GM23338 (cell line): Measurements from ENCODE around the gene HEXA. TPM values are rescaled to one million over a fixed set of nuclear protein-coding genes. Genes with fewer than 3 reads are reported as not detected.

ENCODE experiments used
- ATAC-seq: fragments of 200-7000 bp; cut with Tn5 transposase; 3 replicates; pipeline ENCODE4 v1.9.1; 2020
- DNase-seq: peaks from one replicate; pipeline ENCODE4 v3.0.0-alpha.2; 2015; ENCODE audit warnings: low spot score
- H2AFZ ChIP-seq: fragments of 200-600 bp; sonication (generic); 2 replicates; pipeline ENCODE4 v1.8.0; 2016; ENCODE audit warnings: antibody characterized with exemption, mild to moderate bottlenecking, moderate library complexity
- H3F3A ChIP-seq: fragments of 200-600 bp; sonication (generic); replicated peaks from 2 replicates; pipeline ENCODE4 v1.8.0; 2017; ENCODE audit warnings: antibody characterized with exemption, mixed run types, low read depth
- H3K27ac ChIP-seq: fragments of 200-600 bp; sonication (generic); 2 replicates; pipeline ENCODE4 v1.6.1; 2016; ENCODE audit warnings: low read depth
- H3K27me3 ChIP-seq: fragments of 200-600 bp; sonication (generic); 2 replicates; pipeline ENCODE4 v1.8.0; 2016; ENCODE audit warnings: mild to moderate bottlenecking, mixed run types, moderate library complexity; ENCODE audit not compliant: insufficient read depth
- H3K36me3 ChIP-seq: fragments of 200-600 bp; sonication (generic); 2 replicates; pipeline ENCODE4 v1.8.0; 2016; ENCODE audit warnings: mild to moderate bottlenecking; ENCODE audit not compliant: insufficient read depth
- H3K4me1 ChIP-seq: fragments of 200-600 bp; sonication (generic); 2 replicates; pipeline ENCODE4 v1.8.0; 2016; ENCODE audit warnings: mild to moderate bottlenecking, moderate library complexity; ENCODE audit not compliant: insufficient read depth
- H3K4me2 ChIP-seq: fragments of 200-600 bp; sonication (generic); 2 replicates; pipeline ENCODE4 v1.7.1; 2017; ENCODE audit warnings: mixed run types
- H3K4me3 ChIP-seq: fragments of 200-600 bp; sonication (generic); 2 replicates; pipeline ENCODE4 v1.6.1; 2016; ENCODE audit warnings: mixed run types
- H3K79me2 ChIP-seq: fragments of 200-600 bp; sonication (generic); replicated peaks from 2 replicates; pipeline ENCODE4 v1.8.0; 2017; ENCODE audit warnings: mild to moderate bottlenecking; ENCODE audit not compliant: insufficient read depth
- H3K9me2 ChIP-seq: fragments of 200-600 bp; sonication (generic); 2 replicates; pipeline ENCODE4 v1.8.0; 2017; ENCODE audit not compliant: insufficient read depth
- H4K20me1 ChIP-seq: fragments of 200-600 bp; sonication (generic); replicated peaks from 2 replicates; pipeline ENCODE4 v1.8.0; 2017; ENCODE audit warnings: mild to moderate bottlenecking; ENCODE audit not compliant: insufficient read depth
- H3K27ac Mint-ChIP-seq: 2 replicates; pipeline ENCODE4 v1.8.0; 2020; ENCODE audit warnings: inconsistent platforms, mild to moderate bottlenecking, moderate library complexity, mixed read lengths
- H3K27me3 Mint-ChIP-seq: 3 replicates; pipeline ENCODE4 v1.8.0; 2022; ENCODE audit warnings: low read depth, mild to moderate bottlenecking, moderate library complexity, mixed read lengths, inconsistent platforms; ENCODE audit not compliant: insufficient read depth, poor library complexity
- H3K36me3 Mint-ChIP-seq: 3 replicates; pipeline ENCODE4 v1.8.0; 2021; ENCODE audit warnings: low read depth, mild to moderate bottlenecking, inconsistent platforms, moderate library complexity, mixed read lengths
- H3K4me1 Mint-ChIP-seq: 3 replicates; pipeline ENCODE4 v1.8.0; 2020; ENCODE audit warnings: mild to moderate bottlenecking, inconsistent platforms, mixed read lengths
- H3K4me3 Mint-ChIP-seq: 3 replicates; pipeline ENCODE4 v1.8.0; 2021; ENCODE audit warnings: moderate library complexity, mild to moderate bottlenecking, inconsistent platforms, mixed read lengths
- H3K9me3 Mint-ChIP-seq: 3 replicates; pipeline ENCODE4 v1.8.0; 2020; ENCODE audit warnings: moderate library complexity, mild to moderate bottlenecking, inconsistent platforms, mixed read lengths
- CREB1 ChIP-seq: fragments of 250-450 bp; sonication (Bioruptor Pico); IDR thresholded peaks from 2 replicates; pipeline ENCODE4 v1.5.0; 2020; ENCODE audit warnings: low read depth, mild to moderate bottlenecking, moderate library complexity
- CTCF ChIP-seq, 2 experiments: fragments of 200-600 bp in 1 of 2; sonication (generic) in 1 of 2; conservative IDR thresholded peaks; 2 replicates each; pipeline versions ENCODE4 v1.5.1 to v1.6.1; 2016 to 2017; ENCODE audit warnings: antibody characterized with exemption in 2 of 2, low read depth in 2 of 2, mild to moderate bottlenecking in 2 of 2, moderate library complexity in 1 of 2
- ETS1 ChIP-seq: IDR thresholded peaks from 2 replicates; pipeline ENCODE4 v1.6.1; 2016; ENCODE audit warnings: antibody characterized with exemption
- EZH2 ChIP-seq: fragments of 200-600 bp; sonication (generic); IDR thresholded peaks from one replicate; pipeline ENCODE4 v1.8.0; 2017; ENCODE audit warnings: antibody characterized with exemption, mild to moderate bottlenecking, low read depth; ENCODE audit not compliant: unreplicated experiment
- EZH2phosphoT487 ChIP-seq: fragments of 200-600 bp; sonication (generic); IDR thresholded peaks from one replicate; pipeline ENCODE4 v1.8.1; 2018; ENCODE audit warnings: antibody characterized with exemption; ENCODE audit not compliant: unreplicated experiment
- JUNB ChIP-seq: IDR thresholded peaks from one replicate; pipeline ENCODE4 v1.6.1; 2016; ENCODE audit warnings: antibody characterized with exemption; ENCODE audit not compliant: unreplicated experiment
- NANOG ChIP-seq: IDR thresholded peaks from 2 replicates; pipeline ENCODE4 v1.6.1; 2016; ENCODE audit warnings: antibody characterized with exemption, borderline replicate concordance
- POLR2AphosphoS5 ChIP-seq: IDR thresholded peaks from 2 replicates; pipeline ENCODE4 v1.6.1; 2016; ENCODE audit warnings: antibody characterized with exemption, low read depth
- REST ChIP-seq: IDR thresholded peaks from one replicate; pipeline ENCODE4 v1.6.1; 2018; ENCODE audit warnings: antibody characterized with exemption; ENCODE audit not compliant: unreplicated experiment
- STAT1 ChIP-seq: IDR thresholded peaks from one replicate; pipeline ENCODE4 v1.6.1; 2016; ENCODE audit warnings: antibody characterized with exemption; ENCODE audit not compliant: unreplicated experiment
- ZNF114 ChIP-seq: fragments of 250-450 bp; sonication (Bioruptor Pico); IDR thresholded peaks from 2 replicates; pipeline ENCODE4 v1.5.0; 2020; ENCODE audit warnings: mild to moderate bottlenecking, moderate library complexity
- ZNF331 ChIP-seq: fragments of 250-450 bp; sonication (Bioruptor Pico); IDR thresholded peaks from 2 replicates; pipeline ENCODE4 v1.5.0; 2020; ENCODE audit warnings: low read depth, mild to moderate bottlenecking, moderate library complexity
- ZNF462 ChIP-seq: fragments of 250-450 bp; sonication (Bioruptor Pico); IDR thresholded peaks from 2 replicates; pipeline ENCODE4 v1.5.0; 2020; ENCODE audit warnings: mild to moderate bottlenecking, moderate library complexity
- polyA plus RNA-seq: library from polyadenylated mRNA; unstranded; fragments of >200 nt; fragmentation: Nextera tagmentation; extraction: Ambion mirVana; gene quantifications from 2 replicates; pipeline ENCODE4 v1.2.1, GENCODE V29; 2016
- total RNA-seq: library from RNA; depleted of rRNA; stranded (reverse); fragments of >200 nt; shearing (Covaris generic); gene quantifications from 2 replicates; pipeline ENCODE4 v1.2.3, GENCODE V29; 2014

The HEXA gene
- total and polyA plus RNA-seq, 2 experiments from 2014 or later, result 43.0 to 43.8 TPM

- Histone ChIP-seq H3K9me2 (no peaks in the 10 kb centered on the region), H3K79me2 (0 out of 2 replicates have a peak, but pooled peaks cover 8% of the 10 kb centered on the region), H3K4me3 (no peak overlapping the region), H4K20me1 (peaks cover 5% of the 10 kb centered on the region; the same call in 1 of the 2 replicates), H3K4me1 (no peaks in the 10 kb centered on the region), H3K27ac (no peak overlapping the region), H2AFZ (no peak overlapping the region), H3K27me3 (no peaks in the 10 kb centered on the region), H3K36me3 (no peaks in the 10 kb centered on the region), H3F3A (no peaks in the 10 kb centered on the region), H3K4me2 (no peak overlapping the region)
- Mint-ChIP-seq H3K27ac (no peak overlapping the region), H3K9me3 (no peaks in the 10 kb centered on the region), H3K4me1 (no peaks in the 10 kb centered on the region), H3K36me3 (no peaks in the 10 kb centered on the region), H3K4me3 (no peak overlapping the region), H3K27me3 (peaks cover 2% of the 10 kb centered on the region)
- TF ChIP-seq JUNB (no peak), ETS1 (no peak), ZNF462 (no peak), ZNF114 (CRISPR knock-in tag) (no peak), CREB1 (no peak), EZH2 (no peak), REST (no peak), STAT1 (no peak), NANOG (no peak), ZNF331 (CRISPR knock-in tag) (no peak), EZH2phosphoT487 (no peak), POLR2AphosphoS5 (no peak), CTCF (conservative IDR thresholded peaks at IDR 0.05; ENCODE audit: low read depth in 2 of 2) (no peak)
- ATAC-seq (no peak), DNase-seq (no peak)
These were observed 17.1 kb downstream of the HEXA start for GRCh38 chr15:72358650-72359171.
